ENCODE results near the gene CAMTA1. TPM values are rescaled to one million over a fixed set of nuclear protein-coding genes. Genes with fewer than 3 reads are reported as not detected.

CAMTA1 gene
- total RNA-seq, 1 experiment from 2014 or later, result 69.5 TPM

DNA sequence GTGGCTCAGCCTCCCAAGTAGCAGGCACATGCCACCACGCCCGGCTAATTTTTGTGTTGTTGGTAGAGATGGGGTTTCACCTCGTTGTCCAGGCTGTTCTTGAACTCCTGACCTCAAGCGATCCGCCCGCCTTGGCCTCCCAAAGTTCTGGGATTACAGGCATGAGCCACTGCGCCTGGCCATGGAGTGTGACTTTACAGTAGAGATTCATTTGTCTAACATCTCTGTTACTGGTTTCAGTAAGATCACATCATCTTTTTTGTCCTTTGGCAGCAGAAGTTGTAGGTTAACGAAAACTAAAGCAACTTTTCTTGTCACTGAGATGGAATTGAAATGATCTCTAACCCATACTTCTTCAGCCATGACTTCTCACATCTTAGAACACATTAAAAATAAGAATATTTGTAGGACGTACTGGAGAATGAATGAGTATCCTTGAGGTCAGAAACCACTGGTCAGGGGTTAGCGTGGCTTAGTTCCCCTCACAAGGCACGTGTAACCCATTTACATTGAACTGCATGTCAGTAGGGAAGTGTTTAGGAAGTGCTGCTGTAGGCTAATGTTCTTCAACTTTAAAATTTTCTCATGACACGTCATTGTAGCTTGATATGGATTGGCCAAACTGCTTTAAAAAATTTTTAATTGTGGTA is 75.9 kb downstream of the CAMTA1 start:
- intact Hi-C loops (cut with micrococcal nuclease), result no loop called here
- Histone ChIP-seq H3K9me2 (ENCODE audit: insufficient read depth) (no peaks in the 10 kb centered on the region), H3K9ac (ENCODE audit: low read length) (no peak overlapping the region), H3K79me2 (ENCODE audit: insufficient read depth, low read length) (peaks cover 7% of the 10 kb centered on the region), H3K4me1 (ENCODE audit: control insufficient read depth in 1 of 2, insufficient read depth in 2 of 2, low read length in 2 of 2) (peaks cover 32 to 36% of the 10 kb centered on the region in 2 experiments), H3K4me2 (ENCODE audit: low read length) (peak overlapping the region; percentile 78), H3K27me3 (ENCODE audit: insufficient read depth, low read length) (no peaks in the 10 kb centered on the region), H4K20me1 (ENCODE audit: insufficient read depth) (no peaks in the 10 kb centered on the region; the same call in 1 of the 2 replicates), H3K9me3 (ENCODE audit: control insufficient read depth in 1 of 2, insufficient read depth in 1 of 2, low read depth in 1 of 2, low read length in 2 of 2) (no peaks in the 10 kb centered on the region), H3K27ac (ENCODE audit: low read depth, low read length) (peak overlapping the region; percentile 55), H3K36me3 (ENCODE audit: control insufficient read depth in 1 of 2, insufficient read depth in 2 of 2, low read length in 2 of 2) (no peaks in the 10 kb centered on the region), H2AFZ (ENCODE audit: low read depth, low read length, poor library complexity, severe bottlenecking) (no peak overlapping the region), H3K4me3 (replicated peaks in 1 of 2; ENCODE audit: low read depth in 1 of 2, low read length in 2 of 2) (no peak overlapping the region)
- RAD21 ChIA-PET (ENCODE audit: low non-redundant PET in 1 of 2, low total read pairs in 2 of 2, uncharacterized antibody in 2 of 2, unreplicated experiment in 2 of 2), result no interaction called here
- DNase-seq (ENCODE audit: low read depth, low spot score) (no peak), ATAC-seq (no peak)
- TF ChIP-seq FOSL1 (IDR thresholded peaks at IDR 0.05; ENCODE audit: low read depth) (no peak), EGR1 (IDR thresholded peaks at IDR 0.05; ENCODE audit: low read depth) (no peak), JUND (IDR thresholded peaks at IDR 0.05) (no peak), TCF7L2 (IDR thresholded peaks at IDR 0.05; ENCODE audit: borderline replicate concordance, extremely low read depth, insufficient read depth, insufficient read length) (no peak), ATF3 (IDR thresholded peaks at IDR 0.05) (no peak), SIN3A (IDR thresholded peaks at IDR 0.05; ENCODE audit: low read depth) (no peak)
- TF ChIP-seq, protein P1, sequence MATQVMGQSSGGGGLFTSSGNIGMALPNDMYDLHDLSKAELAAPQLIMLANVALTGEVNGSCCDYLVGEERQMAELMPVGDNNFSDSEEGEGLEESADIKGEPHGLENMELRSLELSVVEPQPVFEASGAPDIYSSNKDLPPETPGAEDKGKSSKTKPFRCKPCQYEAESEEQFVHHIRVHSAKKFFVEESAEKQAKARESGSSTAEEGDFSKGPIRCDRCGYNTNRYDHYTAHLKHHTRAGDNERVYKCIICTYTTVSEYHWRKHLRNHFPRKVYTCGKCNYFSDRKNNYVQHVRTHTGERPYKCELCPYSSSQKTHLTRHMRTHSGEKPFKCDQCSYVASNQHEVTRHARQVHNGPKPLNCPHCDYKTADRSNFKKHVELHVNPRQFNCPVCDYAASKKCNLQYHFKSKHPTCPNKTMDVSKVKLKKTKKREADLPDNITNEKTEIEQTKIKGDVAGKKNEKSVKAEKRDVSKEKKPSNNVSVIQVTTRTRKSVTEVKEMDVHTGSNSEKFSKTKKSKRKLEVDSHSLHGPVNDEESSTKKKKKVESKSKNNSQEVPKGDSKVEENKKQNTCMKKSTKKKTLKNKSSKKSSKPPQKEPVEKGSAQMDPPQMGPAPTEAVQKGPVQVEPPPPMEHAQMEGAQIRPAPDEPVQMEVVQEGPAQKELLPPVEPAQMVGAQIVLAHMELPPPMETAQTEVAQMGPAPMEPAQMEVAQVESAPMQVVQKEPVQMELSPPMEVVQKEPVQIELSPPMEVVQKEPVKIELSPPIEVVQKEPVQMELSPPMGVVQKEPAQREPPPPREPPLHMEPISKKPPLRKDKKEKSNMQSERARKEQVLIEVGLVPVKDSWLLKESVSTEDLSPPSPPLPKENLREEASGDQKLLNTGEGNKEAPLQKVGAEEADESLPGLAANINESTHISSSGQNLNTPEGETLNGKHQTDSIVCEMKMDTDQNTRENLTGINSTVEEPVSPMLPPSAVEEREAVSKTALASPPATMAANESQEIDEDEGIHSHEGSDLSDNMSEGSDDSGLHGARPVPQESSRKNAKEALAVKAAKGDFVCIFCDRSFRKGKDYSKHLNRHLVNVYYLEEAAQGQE (IDR thresholded peaks at IDR 0.05; ENCODE audit: low read depth), result no peak
- POLR2A ChIA-PET, result no interaction called here
- CTCF ChIA-PET, result no interaction called here
- BruUV-seq (replicated peaks), result no TSS peak

All from HCT116 (cell line).